Left lobe of liver (tissue), 2 donors: ENCODE measurements around the gene NAT9. TPM values are rescaled to one million over a fixed set of nuclear protein-coding genes. Genes with fewer than 3 reads are reported as not detected.

Experiments
- ATAC-seq: fragments of 200-7000 bp; cut with Tn5 transposase; one replicate; pipeline ENCODE4 v1.9.1; 2020; ENCODE audit warnings: mild to moderate bottlenecking, moderate library complexity
- DNase-seq: peaks from one replicate; pipeline ENCODE4 v3.0.0-alpha.2; 2020; ENCODE audit warnings: low spot score
- total RNA-seq: library from RNA; stranded (reverse); gene quantifications from one replicate; pipeline ENCODE4 v1.2.1, GENCODE V29; 2021
- donor health status: DM: no; HTN: no; CAD: no; lungs with moderate emphysema.
- donor health status: DM: no; HTN: yes; CAD: no.

Gene NAT9
- total RNA-seq, 1 donor from 2014 or later: 21.5 TPM

- DNase-seq (no peak), ATAC-seq (peak; percentile 69)
Measured at GRCh38 chr17:74780443-74781238, 4.5 kb upstream of the NAT9 start.

- peak; percentile 8 for ATAC-seq
- no peak for DNase-seq
Measured at GRCh38 chr17:74779948-74780400, 3.8 kb upstream of the NAT9 start.

DNA sequence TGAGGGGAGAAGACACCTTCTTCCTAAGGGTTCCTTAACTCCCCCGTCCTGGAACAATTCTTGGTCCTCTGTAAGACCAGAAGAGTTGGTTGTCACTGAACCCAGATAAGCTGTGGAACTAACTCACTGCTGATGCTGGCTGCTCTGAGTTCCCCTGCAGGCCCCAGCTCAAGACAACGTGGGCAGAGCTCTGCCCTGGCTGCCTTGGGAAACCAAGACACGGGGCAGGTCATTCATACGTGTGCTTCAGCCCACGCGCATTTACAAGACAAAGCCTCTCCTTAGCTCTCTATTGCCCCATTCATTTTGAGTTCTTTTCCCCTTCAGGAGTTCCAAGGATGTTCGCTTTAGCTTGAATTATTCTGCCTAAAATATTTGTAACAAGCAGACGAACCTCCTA is 3.4 kb upstream of the NAT9 start:
- no peak for ATAC-seq

DNA sequence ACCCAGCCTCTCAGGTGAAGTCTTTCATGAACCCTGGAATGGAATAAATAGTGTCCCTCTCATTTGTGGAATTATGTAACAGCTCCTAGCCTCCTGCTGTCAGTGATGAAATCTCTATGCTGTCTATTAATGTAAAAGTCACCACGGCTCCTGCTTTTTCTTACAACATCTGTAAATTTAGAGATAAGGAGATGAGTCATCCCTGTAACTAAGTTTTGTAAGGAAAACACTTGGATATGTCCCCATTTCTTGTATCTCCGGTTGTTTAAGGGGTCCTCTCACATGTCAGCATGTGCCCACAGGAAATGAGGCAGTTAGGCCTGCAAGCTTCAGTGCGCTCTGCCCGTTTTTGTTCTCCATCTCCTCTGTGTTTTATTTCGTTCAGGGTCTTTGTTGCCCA is 2.8 kb upstream of the NAT9 start:
- DNase-seq (no peak), ATAC-seq (no peak)

More for the DNA sequence above, 3.4 kb upstream of the NAT9 start:
- no peak for DNase-seq

- ATAC-seq: no peak
- DNase-seq: no peak
Measured at GRCh38 chr17:74777901-74778515, 1.9 kb upstream of the NAT9 start.

DNA sequence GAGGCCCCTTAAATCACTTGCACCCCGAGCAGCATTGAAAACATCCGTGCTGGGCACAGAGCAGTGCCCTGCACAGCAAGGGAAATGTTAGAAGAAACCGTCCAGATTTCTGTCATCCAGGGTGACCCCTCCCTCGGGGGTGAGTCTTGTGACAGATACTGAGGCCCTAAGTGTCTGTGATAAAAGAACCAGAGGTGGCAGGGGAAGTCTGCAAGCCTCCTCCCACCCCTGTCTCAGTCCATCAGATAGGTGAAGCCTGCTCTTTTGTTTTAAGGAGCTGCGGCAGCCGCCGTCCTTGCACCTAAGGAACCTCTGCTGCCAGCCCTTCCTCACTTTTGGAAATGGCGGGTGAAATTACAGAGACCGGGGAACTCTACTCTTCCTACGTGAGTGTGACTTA is 845 bp upstream of the NAT9 start:
- no peak for ATAC-seq
- no peak for DNase-seq

- ATAC-seq (no peak), DNase-seq (no peak)
Measured at GRCh38 chr17:74775409-74776043, 619 bp downstream of the NAT9 start.

GRCh38 chr17:74773871-74774286 is 2.3 kb downstream of the NAT9 start:
- no peak for DNase-seq
- ATAC-seq: no peak

DNA sequence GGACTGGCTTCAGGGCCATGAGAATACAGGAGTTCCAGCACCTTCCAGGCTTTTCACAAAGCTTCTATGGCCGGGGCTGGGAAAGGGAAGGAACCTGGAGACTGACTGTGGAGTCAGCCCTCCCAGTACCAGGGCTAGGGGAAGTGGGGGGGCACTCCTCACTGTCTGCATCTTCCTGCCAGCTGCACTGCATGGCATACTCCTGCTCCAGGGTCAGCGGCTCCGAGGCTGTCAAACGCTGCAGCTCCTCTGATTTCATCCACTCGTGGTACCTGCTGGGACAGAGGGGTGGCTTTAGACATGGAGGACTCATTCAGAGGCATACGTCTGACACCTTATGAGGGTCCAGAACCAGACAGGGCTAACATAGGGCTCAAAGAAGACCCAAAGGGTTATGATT is 2.7 kb downstream of the NAT9 start:
- no peak for ATAC-seq
- DNase-seq: no peak

GRCh38 chr17:74772053-74772452 is 4.1 kb downstream of the NAT9 start:
- ATAC-seq (no peak), DNase-seq (no peak)

- DNase-seq (no peak), ATAC-seq (no peak)
Measured at GRCh38 chr17:74771319-74771914, 4.7 kb downstream of the NAT9 start.

- DNase-seq (peak; percentile 87), ATAC-seq (peak; percentile 77)
Measured at GRCh38 chr17:74770498-74771318, 5.4 kb downstream of the NAT9 start.

DNA sequence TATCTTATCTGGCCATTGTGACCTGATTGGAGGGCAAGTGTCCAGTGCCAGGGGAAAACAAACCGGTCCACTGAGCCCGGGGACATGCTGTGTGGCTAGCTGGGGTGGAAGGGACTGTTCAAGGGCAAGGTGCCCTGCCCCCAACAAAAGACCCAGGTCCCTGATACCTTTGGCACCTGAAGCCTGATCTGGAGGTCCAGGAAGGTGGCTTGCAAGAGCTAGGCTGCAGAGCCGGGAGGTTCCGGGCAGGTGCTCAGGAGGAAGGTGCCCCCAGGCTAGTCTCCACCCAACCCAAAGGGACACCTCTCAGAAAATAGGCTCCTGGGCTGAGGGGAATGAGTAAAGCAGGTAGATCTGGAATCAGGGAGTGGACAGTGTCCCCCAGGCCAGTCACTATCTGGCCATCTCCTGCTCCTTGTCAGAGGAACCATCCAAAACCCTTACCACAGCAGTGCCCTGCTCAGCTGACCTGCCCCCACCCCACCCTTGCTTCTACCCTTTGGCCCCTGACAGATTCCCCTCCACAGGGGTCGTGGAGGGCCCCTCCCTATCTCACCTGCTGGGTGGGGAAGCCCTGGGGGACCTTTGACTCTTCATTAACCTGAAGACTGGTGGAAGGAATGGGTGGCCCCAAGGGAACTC is 6.2 kb downstream of the NAT9 start:
- no peak for DNase-seq
- peak; percentile 7 for ATAC-seq

DNA sequence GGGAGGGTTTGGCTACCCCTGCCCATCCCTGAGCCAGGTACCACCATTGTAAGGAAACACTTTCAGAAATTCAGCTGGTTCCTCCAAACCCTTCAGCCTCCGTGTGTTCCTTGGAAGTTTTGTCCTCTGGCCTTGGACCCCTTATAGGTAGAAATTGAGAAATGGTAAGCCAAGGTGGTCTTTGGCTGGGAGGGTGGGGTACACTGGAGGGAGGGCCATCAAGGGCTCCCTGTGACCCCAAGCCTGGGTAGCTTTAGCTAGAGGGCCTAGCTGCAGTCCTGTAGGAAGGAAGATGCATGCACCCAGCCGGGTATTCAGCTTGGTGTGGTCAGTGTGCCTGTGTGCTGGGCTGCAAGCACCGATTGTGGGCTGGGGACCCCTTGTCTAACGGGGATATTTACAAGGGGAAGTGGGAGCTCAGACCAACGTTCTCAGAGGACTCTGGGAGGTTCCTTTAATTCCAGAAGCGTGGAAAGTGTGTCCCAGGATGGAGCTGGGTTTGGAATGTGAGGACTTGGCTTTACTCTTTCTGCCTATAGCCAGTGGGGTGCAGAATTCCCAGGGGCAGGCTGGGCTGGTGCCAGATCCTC is 6.8 kb downstream of the NAT9 start:
- no peak for ATAC-seq
- no peak for DNase-seq

GRCh38 chr17:74768763-74769114 is 7.4 kb downstream of the NAT9 start:
- ATAC-seq (peak; percentile 1), DNase-seq (no peak)

DNA sequence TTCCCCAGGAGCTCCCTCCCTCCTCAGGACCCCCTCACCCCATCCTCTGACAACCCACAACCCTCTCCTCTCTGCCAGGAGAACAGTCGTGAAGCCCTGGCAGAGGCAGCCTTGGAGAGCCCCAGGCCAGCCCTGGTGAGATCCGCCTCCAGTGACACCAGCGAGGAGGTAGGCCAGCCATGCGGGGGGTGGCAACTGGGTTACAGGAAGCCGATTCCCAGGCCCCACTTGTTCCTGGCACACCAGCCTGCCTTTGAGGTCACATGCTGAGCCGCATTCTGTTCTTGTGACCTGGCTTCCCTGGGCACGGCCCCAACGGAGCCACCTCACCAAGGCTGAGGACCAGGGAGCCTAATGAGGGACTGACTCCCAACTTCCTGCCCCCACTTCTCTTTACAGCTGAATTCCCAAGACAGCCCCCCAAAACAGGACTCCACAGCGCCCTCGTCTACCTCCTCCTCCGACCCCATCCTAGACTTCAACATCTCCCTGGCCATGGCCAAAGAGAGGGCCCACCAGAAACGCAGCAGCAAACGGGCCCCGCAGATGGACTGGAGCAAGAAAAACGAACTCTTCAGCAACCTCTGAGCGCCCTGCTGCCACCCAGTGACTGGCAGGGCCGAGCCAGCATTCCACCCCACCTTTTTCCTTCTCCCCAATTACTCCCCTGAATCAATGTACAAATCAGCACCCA is 7.9 kb downstream of the NAT9 start:
- DNase-seq (peak; percentile 93), ATAC-seq (peak; percentile 62)

GRCh38 chr17:74767111-74767516 is 9.0 kb downstream of the NAT9 start:
- DNase-seq (no peak), ATAC-seq (peak; percentile 8)

- DNase-seq: no peak
- no peak for ATAC-seq
Measured at GRCh38 chr17:74766413-74766812, 9.7 kb downstream of the NAT9 start.

DNA sequence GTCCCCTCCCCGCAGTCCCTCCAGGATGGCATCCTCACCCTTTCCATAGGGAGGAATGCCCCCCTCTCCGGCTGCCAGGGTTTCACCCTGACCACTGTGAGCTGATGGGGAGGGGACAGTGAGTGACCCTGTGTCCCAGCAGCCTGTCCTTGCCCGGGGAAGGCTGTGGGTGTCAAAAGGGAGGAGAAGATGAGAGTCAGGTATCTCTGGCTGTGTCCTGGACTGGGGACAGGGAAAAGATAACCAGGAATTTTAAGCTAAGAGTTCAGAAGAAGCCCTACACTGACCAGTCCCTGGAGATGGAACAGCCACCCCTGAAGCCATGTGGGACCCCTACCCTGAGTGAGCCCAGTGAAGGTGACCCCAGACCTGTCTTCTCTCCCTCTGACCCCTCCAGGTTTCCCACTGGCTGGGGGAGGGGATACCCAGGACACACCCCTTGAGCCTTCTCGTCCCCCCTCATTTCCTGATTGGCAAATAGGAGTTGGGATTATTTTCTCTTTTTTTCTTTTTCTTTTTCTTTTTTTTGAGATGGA is 11.3 kb downstream of the NAT9 start:
- DNase-seq (no peak), ATAC-seq (no peak)
